HUDEP-2 (cell line): ENCODE results near the gene DCTN5.

Experiments used
- DNase-seq, 76 experiments: peaks; one replicate each; lab custom pipeline; 2025; ENCODE audit not compliant: unreplicated experiment in 76 of 76; lab: John Stamatoyannopoulos, UW

Gene DCTN5

GRCh38 chr16:23724096-23724784 is 83.0 kb downstream of the DCTN5 start:
- no peak for DNase-seq

- DNase-seq, result no peak
These were observed 83.5 kb downstream of the DCTN5 start for GRCh38 chr16:23724785-23725131.

GRCh38 chr16:23726710-23727109 is 85.4 kb downstream of the DCTN5 start:
- DNase-seq, result no peak
